ENCODE results near the gene IMMP2L.

The IMMP2L gene

DNA sequence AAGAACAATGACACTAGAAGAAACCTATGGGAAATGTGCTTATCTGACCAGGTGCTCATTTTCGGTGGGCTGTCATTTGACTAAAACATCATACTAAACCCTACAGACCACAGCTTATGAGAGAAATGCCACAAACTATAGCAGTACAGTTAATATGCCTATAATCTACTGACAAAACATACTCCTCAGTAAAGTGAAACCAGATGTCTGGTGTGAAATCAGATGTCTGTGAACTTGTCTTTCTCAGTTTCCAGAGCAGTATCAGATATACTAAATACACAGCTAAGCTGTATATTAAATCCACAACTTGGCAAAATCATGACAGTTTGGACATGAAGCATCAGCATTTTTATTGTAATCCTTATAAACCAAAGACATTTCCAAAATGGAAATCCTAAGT lies 3.3 kb downstream of the IMMP2L start:
- DNase-seq (ENCODE audit: low read depth, low spot score): no peak

DNA sequence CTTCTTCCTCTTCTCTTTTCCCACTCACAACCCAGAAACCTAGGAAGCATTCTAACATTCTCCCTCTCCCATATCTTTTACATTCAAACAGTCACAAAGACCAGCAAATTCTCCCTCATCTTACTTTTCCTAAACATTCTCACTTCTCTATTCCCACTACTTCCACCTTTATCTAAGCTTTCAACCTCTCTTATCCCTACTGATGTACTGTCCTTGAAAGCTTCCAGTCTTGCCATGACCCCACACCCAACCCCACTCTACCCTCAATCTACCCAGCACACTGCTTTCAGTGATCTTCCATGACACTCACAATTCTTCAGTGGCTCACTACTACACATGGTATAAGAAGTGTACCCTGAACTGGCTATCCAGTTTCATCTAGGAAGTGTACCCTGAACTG lies 5.3 kb downstream of the IMMP2L start:
- no peak for DNase-seq (ENCODE audit: low read depth, low spot score)

DNA sequence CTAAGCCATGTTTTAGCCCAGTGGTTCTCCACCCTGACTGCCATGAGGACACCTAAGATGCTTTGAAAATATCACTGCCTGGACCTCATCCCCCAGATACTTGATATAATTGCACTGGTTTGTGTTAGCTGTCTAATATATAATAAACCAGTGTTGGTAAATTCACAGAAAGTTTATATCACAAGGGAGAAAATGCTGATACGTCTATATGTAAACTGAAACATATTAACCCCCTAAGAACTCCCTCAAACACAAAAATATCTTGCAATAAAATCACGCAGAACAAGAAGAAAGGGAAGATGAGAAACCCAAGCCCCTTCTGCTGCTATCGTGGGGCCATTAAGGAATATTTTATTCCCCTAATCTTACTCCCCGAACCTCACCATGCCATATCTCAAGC lies 8.2 kb downstream of the IMMP2L start:
- DNase-seq (ENCODE audit: low read depth, low spot score): no peak

DNA sequence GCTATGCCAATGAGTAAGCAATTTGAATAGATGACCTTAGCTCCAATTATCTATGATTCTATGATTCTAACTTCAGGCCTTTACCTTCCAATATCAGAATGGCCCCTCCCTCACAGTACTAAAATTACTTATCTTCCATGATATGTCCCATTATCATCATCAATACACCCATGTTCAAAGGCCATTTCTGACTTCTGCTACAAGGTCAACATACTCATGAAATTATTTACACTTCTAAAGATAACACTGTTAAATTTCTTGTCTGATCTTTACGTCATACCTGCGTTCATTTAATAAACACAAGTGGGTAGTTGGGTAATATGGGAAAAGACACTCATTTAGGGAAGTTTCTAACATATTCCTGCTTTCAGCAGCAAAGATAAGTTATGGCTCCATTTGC lies 21.2 kb downstream of the IMMP2L start:
- no peak for DNase-seq (ENCODE audit: low read depth, low spot score)

DNA sequence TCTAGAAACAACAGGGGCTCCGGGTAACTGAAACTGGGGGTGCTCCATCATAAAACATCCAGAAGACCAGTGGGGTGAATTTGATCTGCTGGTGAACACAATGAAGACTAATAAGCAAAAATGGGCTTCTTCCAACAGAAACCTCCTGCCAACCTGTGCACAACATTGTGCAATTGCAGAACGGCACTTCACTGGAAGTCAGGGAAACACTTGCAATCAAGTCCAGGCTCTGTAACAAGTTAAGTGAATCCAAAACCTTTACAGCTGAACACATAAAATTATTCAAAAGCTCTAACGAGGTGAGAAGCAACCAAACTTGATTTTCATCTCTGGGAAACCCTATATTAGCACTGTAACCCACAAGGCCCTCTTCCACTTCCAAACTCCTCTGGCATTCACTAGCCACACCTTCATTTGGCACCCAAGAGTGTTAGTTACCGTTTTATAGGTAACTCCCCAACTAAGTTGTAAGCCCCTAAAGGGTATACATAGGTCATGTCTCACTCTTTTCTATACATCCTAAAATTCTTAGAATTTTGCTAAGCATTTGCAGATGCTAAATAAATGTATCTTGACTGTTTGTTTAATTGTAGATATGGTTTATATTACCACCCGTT lies 22.0 kb downstream of the IMMP2L start:
- no peak for DNase-seq (ENCODE audit: low read depth, low spot score)

DNA sequence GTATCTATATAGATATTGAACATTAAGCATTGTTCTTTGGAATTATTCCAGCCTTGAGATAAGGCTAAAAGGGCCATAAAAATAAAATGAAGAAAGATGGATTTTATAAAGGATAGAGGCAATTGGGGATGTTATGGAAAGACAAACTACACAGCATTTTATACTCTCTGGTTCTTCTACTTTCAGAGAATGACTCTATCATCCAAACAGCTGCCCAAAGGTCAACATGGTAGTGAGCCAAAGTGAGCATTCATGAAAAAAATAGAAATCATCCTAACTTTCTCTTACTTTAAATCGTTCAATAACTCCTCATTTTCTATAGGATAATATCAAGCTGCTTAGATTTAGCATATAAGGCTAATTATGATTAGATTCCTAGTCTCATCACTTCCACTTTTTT lies 25.2 kb downstream of the IMMP2L start:
- DNase-seq (ENCODE audit: low read depth, low spot score): no peak

DNA sequence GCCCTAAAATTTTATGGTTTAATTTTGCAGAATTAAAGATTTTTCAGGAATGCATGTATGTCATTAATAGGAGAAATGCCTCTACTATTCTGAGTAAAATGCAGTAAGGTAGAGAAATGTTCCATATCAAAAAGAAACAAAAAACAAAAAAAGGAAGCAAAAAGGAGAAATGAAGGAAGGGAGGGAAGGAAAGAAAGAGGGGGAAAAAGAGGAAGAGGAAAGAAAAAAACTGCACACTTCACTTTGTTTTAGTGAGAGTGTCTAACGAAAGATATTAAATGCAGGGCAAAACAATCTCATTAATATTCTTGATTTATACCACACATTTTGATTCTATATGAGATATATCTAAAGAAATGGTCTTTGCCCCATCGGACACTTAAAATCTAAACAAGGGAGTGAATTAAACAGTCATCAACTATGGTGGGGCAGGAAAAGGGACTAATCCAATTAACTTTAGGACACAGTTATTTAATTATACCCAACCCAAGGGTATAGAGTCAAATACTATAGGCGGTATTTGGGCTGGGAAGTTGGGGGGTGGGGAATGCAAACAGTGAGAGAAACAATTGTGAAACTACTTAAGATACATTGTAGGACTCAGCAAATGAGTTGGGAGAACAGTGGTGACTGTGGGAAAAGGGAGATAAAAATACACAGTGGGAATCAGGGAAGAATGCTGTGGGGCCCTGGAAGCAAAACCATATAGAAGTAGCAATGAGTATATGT lies 27.0 kb downstream of the IMMP2L start:
- no peak for DNase-seq (ENCODE audit: low read depth, low spot score)

DNA sequence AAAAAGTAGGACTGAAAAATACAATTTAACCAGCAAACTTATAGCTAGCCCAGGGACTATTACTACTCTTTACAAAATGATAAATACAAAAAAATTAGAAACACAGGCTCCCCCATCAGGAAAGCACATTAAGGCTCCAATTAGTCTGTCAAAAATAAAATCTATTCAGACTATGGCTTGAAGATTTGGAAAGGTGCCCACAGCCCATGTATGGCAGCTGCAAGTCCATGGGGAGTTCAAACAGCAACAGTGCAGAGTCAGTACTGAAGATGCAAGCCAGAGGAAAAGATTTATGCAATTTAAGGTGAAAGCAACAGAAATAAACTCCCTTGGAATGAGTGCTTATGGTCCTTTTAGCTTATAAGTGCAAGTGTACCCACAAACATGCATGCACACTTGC lies 29.7 kb downstream of the IMMP2L start:
- no peak for DNase-seq (ENCODE audit: low read depth, low spot score)

DNA sequence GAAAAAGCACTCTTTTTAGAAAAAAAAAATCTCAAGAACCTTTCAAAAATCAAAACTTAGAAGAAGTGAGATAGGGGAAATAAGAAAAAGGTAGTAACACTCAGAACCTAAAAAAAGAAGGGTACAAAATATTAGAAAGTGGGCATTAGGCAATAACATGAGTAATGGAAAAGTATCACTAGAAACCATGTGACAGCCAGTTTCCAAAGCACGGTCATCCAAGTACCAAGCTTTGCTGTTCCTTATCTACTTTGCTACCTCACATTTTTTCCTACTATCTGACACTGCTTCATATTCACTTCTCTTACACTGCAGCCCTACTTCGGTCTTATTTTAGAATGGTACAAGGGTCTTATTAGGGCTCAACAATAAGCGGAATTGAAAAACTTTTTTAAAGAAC lies 30.3 kb downstream of the IMMP2L start:
- no peak for DNase-seq (ENCODE audit: low read depth, low spot score)

DNA sequence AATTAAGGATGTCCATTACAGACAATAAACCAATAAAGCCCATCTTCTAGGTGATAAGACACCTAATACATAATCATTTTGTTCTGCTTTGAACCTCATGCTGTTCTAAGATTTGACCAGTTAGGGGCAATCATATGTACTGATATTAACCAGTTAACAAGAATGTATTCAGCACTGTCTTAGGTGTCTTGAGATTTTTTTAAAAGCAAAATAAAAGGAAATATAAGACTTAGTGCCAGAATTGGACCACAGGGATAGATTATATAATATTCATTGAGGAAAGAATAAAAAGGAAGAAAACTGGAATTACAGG lies 32.0 kb downstream of the IMMP2L start:
- DNase-seq (ENCODE audit: low read depth, low spot score): no peak

DNA sequence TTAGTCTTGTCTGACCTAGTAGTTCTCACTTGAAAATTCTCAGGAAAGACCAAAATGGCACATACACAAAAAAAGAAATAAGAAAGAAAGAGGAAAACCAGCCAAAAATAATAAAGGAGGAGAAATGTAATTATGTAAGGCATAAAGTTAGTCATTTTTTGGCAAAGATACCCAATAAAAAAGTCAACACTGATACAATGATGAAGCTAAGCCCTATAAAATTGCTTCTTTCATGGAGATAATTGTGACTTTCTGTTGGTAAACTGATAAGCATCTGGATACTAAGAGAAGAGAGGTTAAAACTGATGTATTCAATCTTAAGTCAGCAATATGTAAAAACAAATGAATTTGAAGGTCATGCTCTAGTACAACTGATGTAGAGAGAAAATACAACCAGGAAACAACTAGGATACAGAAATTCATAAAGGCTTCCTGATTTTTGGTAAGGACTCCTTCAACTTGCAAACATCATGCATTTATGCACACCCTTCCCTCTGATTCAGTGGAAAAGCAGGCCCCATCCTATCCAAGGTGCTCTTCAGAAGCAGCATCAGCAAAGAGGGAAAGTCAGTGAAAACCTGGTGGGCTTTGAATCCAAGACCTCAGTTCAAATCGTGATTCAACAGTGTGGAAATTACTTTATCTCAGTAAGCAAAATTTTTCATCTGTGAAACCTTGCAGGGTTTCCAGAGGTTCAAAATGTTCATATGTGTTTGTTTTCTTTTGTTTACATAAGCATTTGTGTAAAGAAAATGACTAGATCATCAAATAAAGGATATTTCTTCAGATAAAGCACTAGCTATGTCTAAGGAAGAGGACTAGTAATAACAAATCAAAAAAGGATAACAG lies 32.6 kb downstream of the IMMP2L start:
- no peak for DNase-seq (ENCODE audit: low read depth, low spot score)

DNA sequence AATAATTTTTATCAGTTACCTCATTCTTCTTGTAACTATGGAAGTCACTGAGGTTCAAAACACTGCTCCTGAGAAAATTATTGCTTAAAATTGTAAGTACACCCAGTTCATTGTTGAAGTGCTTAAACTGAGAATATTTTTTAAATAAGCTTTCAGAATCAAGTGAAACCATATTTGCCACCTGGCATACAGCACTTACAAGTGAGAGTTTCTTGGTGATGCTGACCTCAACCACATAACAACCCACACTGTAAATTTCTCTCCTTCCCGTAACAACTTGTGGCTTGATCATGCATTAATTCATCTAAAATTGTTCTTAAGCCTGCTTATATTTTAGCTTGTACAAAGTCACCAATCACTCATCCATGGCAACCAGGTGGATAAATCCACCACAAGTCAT lies 34.0 kb downstream of the IMMP2L start:
- DNase-seq (ENCODE audit: low read depth, low spot score): no peak

DNA sequence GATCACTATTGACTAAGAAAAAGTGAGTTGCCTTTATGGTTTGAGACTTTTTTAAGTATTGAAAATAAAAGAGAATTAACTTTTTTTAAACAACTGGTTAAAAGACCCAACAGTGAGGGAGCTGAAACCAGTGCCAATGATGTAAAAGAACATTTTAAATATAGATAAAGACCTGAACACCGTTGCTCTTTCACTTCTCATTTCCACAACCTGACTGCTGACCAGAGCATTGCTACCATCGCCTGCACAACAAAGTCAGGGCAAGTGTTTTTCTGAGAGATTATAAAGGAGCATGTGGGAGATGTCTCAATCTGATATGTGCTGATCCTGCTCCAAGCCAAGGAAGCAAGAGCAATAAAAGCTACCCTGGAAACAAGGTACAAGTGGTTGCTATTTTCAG lies 34.7 kb downstream of the IMMP2L start:
- no peak for DNase-seq (ENCODE audit: low read depth, low spot score)

DNA sequence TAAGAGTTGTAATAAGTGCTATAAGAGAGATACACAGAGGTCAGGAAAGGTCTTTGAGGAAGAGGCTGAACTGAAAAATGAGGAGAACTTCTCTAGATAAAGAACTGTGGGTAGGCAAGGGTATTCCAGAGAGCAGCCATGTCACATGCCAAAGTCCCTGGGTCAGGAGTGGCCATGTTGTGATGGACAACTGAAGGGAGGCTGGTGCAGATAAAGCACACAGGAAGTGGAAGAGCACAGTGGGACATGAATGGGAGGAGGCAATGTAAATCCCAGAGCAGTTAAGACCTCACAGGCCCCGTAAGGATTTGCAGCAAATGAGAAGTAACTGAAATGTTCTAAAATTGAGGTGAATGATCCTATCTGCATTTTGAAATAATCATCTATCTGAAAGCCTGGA lies 37.2 kb downstream of the IMMP2L start:
- no peak for DNase-seq (ENCODE audit: low read depth, low spot score)

DNA sequence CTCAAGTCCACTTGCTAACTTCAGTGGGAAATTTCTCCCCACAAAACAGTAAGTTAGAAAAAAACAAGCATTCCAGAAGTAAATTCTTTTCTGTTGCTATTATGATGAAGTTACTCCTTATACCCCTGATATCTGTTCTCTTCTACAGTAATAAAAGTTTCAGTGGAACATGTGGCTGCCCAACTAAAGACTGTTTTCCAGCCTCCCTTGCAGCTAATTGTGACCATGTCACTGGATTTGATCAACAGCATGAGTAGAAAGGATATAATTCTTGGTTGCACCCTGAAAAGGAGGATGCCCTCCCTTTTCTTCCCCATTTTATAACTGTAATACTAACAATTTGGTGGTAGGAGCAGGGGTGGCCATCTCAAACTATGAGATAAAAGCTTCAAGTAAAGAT lies 40.6 kb downstream of the IMMP2L start:
- no peak for DNase-seq (ENCODE audit: low read depth, low spot score)

DNA sequence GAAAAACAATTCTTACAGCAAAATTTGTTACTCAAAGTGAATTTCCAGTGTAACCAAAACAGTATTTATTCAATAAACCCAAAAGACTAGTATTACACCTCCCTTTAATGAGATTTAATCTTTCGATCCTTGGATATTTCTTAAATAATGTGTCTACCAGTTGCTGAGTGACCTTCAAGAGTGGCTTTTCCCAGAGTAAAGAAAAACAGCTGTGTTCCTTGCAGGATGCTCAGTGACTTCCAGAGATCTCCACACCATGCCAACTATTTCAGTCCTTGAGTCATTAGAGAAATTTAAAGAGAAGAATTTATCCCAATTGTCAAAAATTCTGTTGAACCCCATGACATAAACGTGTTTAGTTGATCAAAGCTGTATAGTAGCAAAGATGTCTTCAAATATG lies 44.0 kb downstream of the IMMP2L start:
- DNase-seq (ENCODE audit: low read depth, low spot score): no peak

DNA sequence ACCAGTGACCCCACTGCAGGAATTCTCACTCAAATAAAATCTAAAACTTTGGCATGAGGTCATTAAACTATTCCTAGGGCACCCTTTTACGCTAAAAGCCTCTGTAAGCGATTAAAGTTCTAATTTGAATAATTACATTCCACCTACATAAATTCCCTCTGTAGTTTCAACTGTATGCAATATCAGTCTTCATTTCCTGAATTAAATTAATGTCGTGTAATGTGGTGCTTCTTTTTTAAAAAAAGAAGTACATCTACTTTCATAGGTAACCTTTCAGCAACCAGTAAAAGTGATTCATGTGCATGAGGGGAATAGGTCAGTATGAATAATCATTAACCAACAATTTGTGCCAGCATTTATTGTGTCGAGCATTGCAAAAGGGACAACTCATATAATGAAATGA lies 44.7 kb downstream of the IMMP2L start:
- no peak for DNase-seq (ENCODE audit: low read depth, low spot score)

DNA sequence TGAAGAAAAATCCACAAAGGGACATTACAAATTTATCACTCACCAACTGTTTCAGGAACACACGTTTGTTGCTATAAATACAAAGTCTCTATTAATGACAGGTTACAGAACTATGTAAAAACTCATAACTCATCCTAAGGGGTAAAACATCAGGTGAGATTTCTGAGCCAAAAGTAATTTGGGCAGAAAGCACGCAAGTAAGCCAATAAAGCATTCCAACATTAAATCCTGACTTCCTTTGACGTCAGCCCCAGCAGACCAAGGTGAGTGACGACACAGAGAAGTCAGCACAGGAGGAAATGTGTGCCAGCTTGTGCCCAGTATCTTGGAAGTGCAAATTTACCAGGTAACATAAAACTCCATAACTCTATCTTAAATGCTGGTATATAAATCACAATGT lies 45.7 kb downstream of the IMMP2L start:
- DNase-seq (ENCODE audit: low read depth, low spot score): no peak

DNA sequence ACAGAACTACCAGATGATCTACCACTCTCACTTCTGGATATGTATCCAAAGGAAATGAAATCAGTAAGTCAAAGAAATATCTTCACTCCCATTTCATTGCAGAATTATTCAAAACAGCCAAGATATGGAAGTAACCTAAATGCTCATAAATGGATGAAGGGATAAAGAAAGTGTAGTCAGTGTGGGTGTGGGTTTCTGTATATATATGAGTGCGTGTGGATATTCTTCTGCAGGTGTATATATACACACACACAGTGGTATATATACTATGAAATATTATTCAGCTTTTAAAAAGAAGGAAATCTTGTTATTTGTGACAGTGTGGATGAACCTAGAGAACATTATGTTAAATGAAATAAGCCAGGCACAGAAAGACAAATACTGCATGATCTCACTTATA lies 48.7 kb downstream of the IMMP2L start:
- no peak for DNase-seq (ENCODE audit: low read depth, low spot score)

DNA sequence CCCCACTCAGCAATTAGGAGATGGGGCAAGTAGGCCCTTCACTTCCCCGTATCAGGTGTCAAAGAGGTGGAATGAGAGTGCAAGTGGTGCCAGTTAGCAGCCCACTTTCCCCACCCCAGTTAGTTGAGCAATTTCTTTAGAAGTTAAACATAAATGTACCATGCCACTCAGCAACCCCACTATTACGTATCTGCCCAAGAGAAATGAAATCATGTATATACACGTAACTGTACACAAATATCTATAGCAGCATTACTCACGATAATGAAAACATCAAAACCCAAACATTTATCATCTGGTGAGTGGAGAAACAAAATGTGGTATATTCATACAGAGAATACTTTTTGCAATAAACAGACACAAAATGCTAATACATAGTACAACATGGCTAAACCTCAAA lies 50.4 kb downstream of the IMMP2L start:
- DNase-seq (ENCODE audit: low read depth, low spot score): no peak

DNA sequence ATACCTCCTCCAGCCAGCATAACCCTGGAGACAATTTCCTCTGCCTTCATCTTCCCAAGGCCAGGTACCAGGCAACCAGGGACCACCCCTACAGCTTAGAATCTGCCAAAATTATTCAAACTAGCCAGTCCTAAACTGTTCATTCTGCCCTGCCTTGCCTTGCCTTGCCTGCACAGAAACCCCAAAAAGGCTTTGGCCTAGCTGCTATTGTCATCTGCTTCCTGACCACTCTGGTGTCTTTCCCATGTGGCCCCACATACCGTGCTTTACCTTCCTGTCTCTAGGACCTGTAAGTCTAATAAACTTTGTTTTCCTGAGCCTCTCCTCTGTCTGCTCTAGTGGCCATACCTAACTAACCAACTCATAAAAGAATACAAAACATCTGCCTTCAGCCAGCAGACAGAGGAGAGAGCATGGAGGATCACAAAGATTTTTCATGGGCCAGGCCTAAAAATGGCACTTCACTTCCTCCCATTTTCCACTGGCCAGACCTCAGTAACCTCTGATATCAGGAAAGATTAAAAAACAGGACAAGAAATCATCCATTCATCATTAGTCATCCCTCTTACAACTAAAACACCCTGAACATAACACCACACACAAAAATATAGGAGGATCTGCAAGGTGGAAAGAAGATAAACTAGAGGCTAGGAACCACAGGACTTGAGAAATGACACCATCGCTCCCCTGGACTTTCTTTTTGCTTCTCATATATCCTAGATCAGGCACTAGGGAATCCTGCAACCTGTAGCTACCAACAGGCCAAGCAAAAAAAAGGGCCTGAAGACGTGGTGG lies 51.5 kb downstream of the IMMP2L start:
- no peak for DNase-seq (ENCODE audit: low read depth, low spot score)

DNA sequence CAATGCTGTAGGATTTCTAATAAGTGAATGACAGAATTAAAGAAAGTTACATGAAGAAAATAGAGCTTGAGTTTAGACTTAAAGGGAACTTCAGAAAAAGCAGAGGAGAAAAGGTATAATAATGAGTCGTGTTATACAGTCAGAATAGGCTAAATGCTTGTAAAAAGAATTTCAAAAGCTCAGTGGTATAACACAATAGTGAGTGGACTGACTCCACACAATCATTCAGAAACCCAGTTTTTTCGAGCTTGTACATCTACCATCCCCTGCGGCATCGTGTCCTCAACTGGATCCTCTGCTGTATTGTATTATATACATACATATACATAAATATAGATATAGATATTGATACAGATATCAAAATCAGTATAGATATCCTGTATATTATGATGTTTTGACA lies 52.2 kb downstream of the IMMP2L start:
- DNase-seq (ENCODE audit: low read depth, low spot score): no peak
